Hindlimb muscle (tissue), 1 donor: ENCODE results near the gene HTT-AS. TPM values are rescaled to one million over a fixed set of nuclear protein-coding genes. Genes with fewer than 3 reads are reported as not detected.

Experiments used
- DNase-seq: peaks from one replicate; pipeline ENCODE4 v3.0.0-alpha.2; 2013
- polyA plus RNA-seq: library from polyadenylated mRNA; unstranded; fragments of 120-200 nt; gene quantifications from one replicate; pipeline ENCODE4 v1.2.1, GENCODE V29; 2013; ENCODE audit not compliant: insufficient read length

Gene HTT-AS
- polyA plus RNA-seq, 1 donor = not detected

DNA sequence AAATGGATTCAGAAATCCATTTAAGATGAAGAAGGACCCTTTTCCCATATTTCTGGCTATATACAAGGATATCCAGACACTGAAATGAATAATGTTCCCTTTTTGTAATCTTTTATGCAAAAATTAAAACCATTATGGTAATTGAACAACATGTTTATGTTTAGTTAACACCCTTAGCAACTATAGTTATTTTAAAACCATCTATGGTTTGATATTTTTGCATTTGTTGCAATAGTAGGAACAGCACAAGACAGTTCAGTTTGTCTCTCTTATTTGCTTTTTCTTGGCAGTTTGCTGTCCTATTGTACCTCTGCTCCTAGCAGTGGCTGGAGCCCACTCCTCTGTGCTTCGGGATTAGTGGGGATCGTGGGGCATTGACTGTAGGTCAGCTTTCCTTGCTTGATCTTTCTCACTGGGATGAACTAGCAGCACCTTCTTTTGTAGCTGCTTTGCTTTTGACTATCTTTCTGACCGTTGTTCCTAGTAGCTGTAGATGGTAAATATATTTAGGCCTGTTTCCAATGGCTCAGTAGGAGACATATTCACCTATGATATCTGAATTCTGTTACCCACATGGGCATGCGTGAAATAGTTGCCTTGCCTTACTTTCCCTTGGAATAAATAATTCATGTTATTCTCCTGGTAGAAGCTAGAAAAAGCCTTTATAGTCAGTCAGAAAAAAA, 12.9 kb upstream of the HTT-AS start:
- no peak for DNase-seq

DNA sequence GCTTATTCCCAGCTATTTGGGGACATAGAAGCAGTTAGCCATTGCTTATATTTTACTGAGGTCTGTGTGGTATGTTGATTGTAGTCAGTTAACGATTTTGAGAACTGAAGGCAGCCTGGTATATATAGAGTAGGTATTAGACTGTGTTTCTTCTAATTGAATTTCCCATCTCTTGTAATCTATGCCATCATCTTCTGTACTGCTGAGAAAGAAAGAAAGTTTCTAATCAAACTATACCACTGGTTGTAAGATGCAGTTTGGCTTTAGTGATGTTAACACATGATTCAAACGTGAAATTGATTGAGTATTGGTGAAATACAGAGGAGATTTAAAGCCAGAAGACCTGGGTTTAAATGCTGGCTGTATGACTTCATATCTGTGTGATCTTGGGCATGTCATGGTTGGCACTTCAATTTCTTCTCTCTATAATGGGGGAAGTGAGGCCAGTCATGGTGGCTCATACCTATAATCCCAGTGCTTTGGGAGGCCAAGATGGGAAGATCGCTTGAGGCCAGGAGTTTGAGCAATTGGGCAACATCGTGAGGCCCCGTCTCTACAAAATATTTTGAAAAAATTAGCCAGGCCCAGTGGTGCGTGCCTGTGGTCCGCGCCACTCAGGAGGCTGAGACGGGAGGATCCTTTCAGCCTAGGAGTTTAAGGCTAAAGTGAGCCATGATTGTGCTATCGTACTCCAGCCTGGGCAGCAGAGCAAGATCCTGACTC, 11.8 kb upstream of the HTT-AS start:
- DNase-seq = no peak

DNA sequence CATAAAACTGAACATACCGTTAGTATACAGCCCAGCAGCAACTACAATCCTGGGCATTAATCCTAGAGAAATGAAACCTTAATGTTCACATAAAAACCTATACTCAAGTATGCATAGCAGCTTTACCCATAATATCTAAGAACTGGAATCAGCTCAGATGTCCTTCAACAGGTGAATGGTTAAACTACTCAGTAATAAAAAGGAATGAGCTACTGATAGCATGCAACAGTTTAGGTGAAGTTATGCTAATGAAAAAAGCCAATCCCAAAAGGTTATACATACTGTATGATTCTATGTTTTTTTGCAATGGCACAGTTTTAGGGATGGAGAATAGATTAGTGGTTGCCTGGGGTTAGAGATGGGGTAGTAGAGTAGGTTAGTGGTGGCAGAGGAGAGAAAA, 9.4 kb upstream of the HTT-AS start:
- DNase-seq = no peak

GRCh38 chr4:3082925-3083515, 8.7 kb upstream of the HTT-AS start:
- no peak for DNase-seq

GRCh38 chr4:3079694-3080123, 5.4 kb upstream of the HTT-AS start:
- no peak for DNase-seq

GRCh38 chr4:3077796-3078195, 3.5 kb upstream of the HTT-AS start:
- no peak for DNase-seq

GRCh38 chr4:3075652-3075981, 1.3 kb upstream of the HTT-AS start:
- DNase-seq = no peak

DNA sequence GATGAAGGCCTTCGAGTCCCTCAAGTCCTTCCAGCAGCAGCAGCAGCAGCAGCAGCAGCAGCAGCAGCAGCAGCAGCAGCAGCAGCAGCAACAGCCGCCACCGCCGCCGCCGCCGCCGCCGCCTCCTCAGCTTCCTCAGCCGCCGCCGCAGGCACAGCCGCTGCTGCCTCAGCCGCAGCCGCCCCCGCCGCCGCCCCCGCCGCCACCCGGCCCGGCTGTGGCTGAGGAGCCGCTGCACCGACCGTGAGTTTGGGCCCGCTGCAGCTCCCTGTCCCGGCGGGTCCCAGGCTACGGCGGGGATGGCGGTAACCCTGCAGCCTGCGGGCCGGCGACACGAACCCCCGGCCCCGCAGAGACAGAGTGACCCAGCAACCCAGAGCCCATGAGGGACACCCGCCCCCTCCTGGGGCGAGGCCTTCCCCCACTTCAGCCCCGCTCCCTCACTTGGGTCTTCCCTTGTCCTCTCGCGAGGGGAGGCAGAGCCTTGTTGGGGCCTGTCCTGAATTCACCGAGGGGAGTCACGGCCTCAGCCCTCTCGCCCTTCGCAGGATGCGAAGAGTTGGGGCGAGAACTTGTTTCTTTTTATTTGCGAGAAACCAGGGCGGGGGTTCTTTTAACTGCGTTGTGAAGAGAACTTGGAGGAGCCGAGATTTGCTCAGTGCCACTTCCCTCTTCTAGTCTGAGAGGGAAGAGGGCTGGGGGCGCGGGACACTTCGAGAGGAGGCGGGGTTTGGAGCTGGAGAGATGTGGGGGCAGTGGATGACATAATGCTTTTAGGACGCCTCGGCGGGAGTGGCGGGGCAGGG, 711 bp upstream of the HTT-AS start:
- DNase-seq = peak; percentile 61

DNA sequence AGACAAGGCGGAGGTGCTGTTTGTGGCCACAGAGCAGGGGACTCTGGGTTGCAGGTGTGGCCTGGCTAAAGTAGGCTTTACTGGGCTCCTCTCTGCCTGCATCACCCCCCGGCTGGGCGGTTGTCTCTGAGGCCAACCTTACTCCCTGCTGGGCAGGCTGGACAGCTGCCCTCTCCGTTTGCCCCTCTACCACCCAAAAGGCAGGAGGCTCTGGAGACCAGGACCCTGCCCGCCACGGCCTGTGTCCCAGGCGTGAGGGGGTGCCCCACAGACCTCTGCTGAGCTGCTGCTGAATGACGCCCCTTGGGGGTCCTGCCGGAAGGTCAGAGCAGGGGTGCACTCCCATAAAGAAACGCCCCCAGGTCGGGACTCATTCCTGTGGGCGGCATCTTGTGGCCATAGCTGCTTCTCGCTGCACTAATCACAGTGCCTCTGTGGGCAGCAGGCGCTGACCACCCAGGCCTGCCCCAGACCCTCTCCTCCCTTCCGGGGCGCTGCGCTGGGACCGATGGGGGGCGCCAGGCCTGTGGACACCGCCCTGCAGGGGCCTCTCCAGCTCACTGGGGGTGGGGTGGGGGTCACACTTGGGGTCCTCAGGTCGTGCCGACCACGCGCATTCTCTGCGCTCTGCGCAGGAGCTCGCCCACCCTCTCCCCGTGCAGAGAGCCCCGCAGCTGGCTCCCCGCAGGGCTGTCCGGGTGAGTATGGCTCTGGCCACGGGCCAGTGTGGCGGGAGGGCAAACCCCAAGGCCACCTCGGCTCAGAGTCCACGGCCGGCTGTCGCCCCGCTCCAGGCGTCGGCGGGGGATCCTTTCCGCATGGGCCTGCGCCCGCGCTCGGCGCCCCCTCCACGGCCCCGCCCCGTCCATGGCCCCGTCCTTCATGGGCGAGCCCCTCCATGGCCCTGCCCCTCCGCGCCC, 920 bp downstream of the HTT-AS start:
- no peak for DNase-seq

DNA sequence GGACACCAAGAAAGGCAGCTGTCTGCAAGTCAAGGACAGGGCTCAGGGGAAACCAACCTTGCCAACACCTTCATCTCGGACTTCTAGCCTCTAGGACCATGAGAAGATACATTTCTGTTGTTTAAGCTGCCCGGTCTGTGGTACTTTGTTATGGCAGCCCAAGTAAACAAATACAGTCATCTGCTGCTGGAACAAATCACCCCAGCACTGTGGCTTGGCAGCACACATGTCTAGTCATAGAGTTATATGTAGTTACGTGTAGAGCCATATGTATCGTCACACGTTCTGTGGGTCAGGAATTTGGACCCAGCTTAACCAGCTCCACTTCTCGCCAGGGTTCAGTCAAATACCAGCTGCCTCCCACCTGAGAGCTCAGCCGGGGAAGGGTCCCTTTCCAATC, 2.5 kb downstream of the HTT-AS start:
- no peak for DNase-seq

GRCh38 chr4:3070709-3071500, 3.4 kb downstream of the HTT-AS start:
- no peak for DNase-seq

GRCh38 chr4:3069661-3070199, 4.6 kb downstream of the HTT-AS start:
- no peak for DNase-seq

DNA sequence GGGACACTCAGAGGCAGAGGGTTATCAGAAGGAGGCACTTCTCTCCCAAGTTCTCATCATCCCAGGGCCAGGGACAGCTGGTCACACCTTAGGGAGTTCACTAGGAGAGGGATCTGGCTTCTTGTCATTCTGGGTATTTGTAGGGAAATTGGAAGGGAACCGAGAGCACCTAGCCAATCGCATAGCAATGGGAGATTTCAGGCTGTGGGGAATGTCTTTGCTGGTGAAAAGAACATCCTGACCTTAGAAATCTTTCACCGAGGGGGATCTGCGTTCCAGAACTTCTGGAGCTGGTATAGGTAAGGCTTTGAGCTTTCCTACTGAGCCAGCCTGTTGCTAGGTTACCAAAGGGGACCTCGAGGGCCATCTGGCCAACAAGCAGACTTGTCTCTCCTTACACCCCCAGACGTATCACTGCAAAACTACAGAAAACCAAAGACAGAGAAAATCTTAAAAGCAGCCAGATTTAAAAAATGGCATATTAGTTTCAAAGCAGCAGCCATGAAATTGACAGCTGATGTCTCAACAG, 6.8 kb downstream of the HTT-AS start:
- no peak for DNase-seq

DNA sequence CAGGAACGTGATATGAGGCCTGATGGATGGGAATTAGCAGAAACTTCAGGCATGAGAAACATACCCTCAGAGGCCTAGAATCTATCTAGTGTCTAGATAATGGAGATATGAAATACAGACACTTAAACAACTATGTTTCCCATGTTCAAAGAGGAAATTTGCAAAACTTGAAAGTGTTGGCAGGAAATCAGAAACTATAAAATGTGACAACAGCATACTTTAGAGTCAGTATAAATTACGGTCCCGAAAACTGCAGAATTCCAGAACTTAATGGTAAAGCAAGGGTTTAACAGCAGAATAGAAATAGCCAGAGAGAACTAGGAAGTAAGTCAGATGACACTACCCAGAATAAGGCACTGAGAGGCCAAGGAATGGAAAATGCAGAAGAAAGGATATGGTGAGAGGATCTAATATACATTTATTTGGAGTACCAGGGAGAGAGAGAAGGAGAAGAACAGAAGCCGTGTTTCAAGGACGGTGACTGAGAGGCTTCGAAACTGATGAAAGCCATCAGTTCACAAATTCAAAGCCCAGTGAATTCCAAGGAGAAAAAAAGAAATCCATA, 7.4 kb downstream of the HTT-AS start:
- DNase-seq = no peak

DNA sequence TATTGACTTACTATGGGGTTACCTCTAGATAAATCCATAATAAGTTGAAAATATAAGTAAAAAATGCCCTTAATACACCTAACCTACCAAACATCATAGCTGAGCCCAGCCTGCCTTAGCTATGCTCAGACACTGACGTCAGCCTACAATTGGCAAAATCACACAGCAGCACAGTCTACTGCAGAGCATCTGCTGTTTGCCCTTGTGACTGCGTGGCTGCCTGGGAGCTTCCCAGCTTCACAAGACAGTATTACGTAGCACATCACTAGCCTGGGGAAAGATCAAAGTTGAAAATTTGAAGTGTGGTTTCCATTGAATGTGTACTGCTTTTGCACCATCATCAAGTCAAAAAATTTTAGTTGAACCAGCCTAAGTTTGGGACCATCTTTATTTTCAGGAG, 8.8 kb downstream of the HTT-AS start:
- no peak for DNase-seq

- DNase-seq = no peak
These were observed 11.9 kb downstream of the HTT-AS start for GRCh38 chr4:3062471-3062870.

- DNase-seq = no peak
These were observed 13.4 kb downstream of the HTT-AS start for GRCh38 chr4:3060946-3061345.

GRCh38 chr4:3059943-3060342, 14.4 kb downstream of the HTT-AS start:
- DNase-seq = no peak

DNA sequence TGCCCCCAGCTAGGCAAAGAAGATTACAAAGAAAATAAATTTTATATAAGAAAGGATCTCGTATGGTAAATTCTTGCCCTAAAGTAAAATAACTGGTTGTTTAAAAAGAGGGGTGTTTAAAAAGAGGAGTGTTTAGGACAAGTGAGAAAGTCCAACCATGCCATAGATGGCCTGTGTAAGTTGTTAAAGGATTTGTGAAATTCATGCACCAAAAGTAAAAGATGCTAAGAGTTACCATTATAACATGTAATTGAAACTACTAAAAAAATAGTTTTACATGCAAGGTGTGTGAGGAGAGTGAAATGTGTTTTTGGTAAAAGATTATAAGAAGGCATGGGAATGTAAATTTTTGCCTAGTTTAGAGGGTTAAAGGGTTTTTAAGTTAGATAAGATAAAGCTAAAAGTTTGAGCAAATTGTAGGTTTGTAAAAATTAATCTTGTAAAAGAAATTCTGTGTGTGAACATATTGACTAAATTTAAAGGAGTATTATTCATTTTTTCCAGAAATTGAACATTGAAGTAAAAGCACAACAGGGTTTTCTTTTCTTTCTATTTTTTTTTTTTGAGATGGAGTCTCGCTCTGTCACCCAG, 20.1 kb downstream of the HTT-AS start:
- DNase-seq = no peak
